Ovary (tissue), 9 donors: ENCODE measurements around the gene PRF1. TPM values are rescaled to one million over a fixed set of nuclear protein-coding genes. Genes with fewer than 3 reads are reported as not detected.
A peak's percentile ranks its signal among the peaks of the same experiment; 100 is the strongest.

ENCODE experiments used
- DNase-seq, 5 donors: peaks; one replicate each; pipeline ENCODE4 v3.0.0-alpha.2; 2019 to 2020
- H3K27ac ChIP-seq, 2 donors: fragments of 200-600 bp; one replicate each; pipeline versions ENCODE4 v1.5.1 to v1.8.0; 2019 to 2022
- H3K27me3 ChIP-seq: fragments of 200-600 bp; one replicate; pipeline ENCODE4 v1.8.0; 2022
- H3K36me3 ChIP-seq: fragments of 200-600 bp; sonication (generic); one replicate; pipeline ENCODE4 v1.5.1; 2019
- H3K4me1 ChIP-seq: one replicate; pipeline ENCODE4 v1.8.1; 2013; ENCODE audit warnings: mild to moderate bottlenecking, moderate library complexity; ENCODE audit not compliant: insufficient read depth
- H3K4me3 ChIP-seq: fragments of 200-600 bp; sonication (generic); one replicate; pipeline ENCODE4 v1.5.1; 2017
- H3K9me3 ChIP-seq, 2 donors: fragments of 200-600 bp in 1 of 2; sonication (generic) in 1 of 2; one replicate each; pipeline versions ENCODE4 v1.5.1 to v1.8.1; 2013 to 2019; ENCODE audit warnings: mild to moderate bottlenecking in 1 of 2, moderate library complexity in 1 of 2
- EP300 ChIP-seq: sonication (generic); formaldehyde crosslinking; IDR thresholded peaks from one replicate; pipeline ENCODE4 v1.6.1; 2017; ENCODE audit warnings: antibody characterized with exemption
- POLR2A ChIP-seq: fragments of 450-650 bp; IDR thresholded peaks from one replicate; pipeline ENCODE4 v1.6.1; 2017; ENCODE audit warnings: antibody characterized with exemption, mild to moderate bottlenecking, moderate library complexity
- WGBS, 3 donors: extraction: QIAGEN DNeasy Blood & Tissue Kit in 1 of 3; methylation state at CpG; one replicate each; pipeline versions ENCODE4 v1.1.5 to v1.1.7; 2013 to 2017; 5-methylcytosine and 5-hydroxymethylcytosine counted together
- intact Hi-C, 4 donors: fragments of 100-400 bp; cut with DNase I; formaldehyde crosslinking; loops; one replicate each; pipeline versions ENCODE4 v1.11.0 to v1.15.1; 2022 to 2023
- polyA plus RNA-seq, 2 donors: library from polyadenylated mRNA; stranded (reverse); fragments of 200-250 nt in 1 of 2; fragments of 350-450 nt in 1 of 2; fragmentation: Illumina TruSeq in 1 of 2; extraction: RNeasy Lipid Tissue Mini Kit (QIAGEN cat#74804) in 1 of 2; gene quantifications; one replicate each; pipeline ENCODE4 v1.2.3, GENCODE V29; 2013 to 2014
- total RNA-seq, 7 donors: library from RNA; depleted of rRNA in 2 of 7; stranded (reverse); fragments of >200 nt in 2 of 7; fragmentation: NEBNext Ultra II Directional in 3 of 7; extraction: Animal tissue kit (Norgen Biotek cat#: 25700) in 3 of 7; gene quantifications; one replicate each; pipeline versions ENCODE4 v1.1.0 to v1.2.4, GENCODE V29; 2016 to 2023
- TF ChIP-seq, protein P1 (sequence below), 3 donors: fragments of 450-650 bp in 2 of 3; fragments of 200-600 bp in 1 of 3; IDR thresholded peaks; one replicate each; pipeline versions ENCODE4 v1.5.1 to v1.8.0; 2016 to 2022; ENCODE audit warnings: antibody characterized with exemption in 3 of 3, mild to moderate bottlenecking in 1 of 3
- donor health status: DM: no; HTN: no; CAD: no; lungs with moderate emphysema.
- donor health status: DM: no; HTN: no; CAD: no.
- donor health status: Bipolar disorder and iron deficiency.
- donor health status: DM: yes; HTN: yes; CAD: no.
- donor health status: DM: no; HTN: no; CAD: no.
- donor health status: DM: yes; HTN: yes; CAD: no.

PRF1 gene
- total and polyA plus RNA-seq, 9 donors, result 0.58 to 5.1 (median 1.3) TPM

GRCh38 chr10:70588255-70588654 is 14.3 kb downstream of the PRF1 start:
- 60 to 77% (median 71%) methylated on average over 6 of the region's 6 CpGs for WGBS, 3 donors
- no peaks in the 10 kb centered on the region for H3K9me3 ChIP-seq
- H3K36me3 ChIP-seq, result no peaks in the 10 kb centered on the region
- DNase-seq, result peak in 1 of 5 donors; percentile 1
- intact Hi-C loops, result no loop called here
- no peak overlapping the region for H3K4me3 ChIP-seq
- H3K27ac ChIP-seq, result no peak overlapping the region
- no peaks in the 10 kb centered on the region for H3K27me3 ChIP-seq
- H3K4me1 ChIP-seq, result peaks cover 11% of the 10 kb centered on the region
- TF ChIP-seq, protein P1, sequence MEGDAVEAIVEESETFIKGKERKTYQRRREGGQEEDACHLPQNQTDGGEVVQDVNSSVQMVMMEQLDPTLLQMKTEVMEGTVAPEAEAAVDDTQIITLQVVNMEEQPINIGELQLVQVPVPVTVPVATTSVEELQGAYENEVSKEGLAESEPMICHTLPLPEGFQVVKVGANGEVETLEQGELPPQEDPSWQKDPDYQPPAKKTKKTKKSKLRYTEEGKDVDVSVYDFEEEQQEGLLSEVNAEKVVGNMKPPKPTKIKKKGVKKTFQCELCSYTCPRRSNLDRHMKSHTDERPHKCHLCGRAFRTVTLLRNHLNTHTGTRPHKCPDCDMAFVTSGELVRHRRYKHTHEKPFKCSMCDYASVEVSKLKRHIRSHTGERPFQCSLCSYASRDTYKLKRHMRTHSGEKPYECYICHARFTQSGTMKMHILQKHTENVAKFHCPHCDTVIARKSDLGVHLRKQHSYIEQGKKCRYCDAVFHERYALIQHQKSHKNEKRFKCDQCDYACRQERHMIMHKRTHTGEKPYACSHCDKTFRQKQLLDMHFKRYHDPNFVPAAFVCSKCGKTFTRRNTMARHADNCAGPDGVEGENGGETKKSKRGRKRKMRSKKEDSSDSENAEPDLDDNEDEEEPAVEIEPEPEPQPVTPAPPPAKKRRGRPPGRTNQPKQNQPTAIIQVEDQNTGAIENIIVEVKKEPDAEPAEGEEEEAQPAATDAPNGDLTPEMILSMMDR (IDR thresholded peaks at IDR 0.05), result no peak
- TF ChIP-seq POLR2A (no peak), EP300 (no peak)

- Histone ChIP-seq H3K27ac (no peak overlapping the region), H3K36me3 (no peaks in the 10 kb centered on the region), H3K27me3 (no peaks in the 10 kb centered on the region), H3K4me1 (peaks cover 11% of the 10 kb centered on the region), H3K4me3 (no peak overlapping the region), H3K9me3 (no peaks in the 10 kb centered on the region)
- intact Hi-C loops, result no loop called here
- DNase-seq, result no peak
- WGBS, 3 donors, result 87 to 90% (median 90%) methylated on average over 8 of the region's 8 CpGs
- TF ChIP-seq POLR2A, result no peak
These were observed 15.4 kb downstream of the PRF1 start for GRCh38 chr10:70587045-70587658.

GRCh38 chr10:70586348-70586930 is 16.1 kb downstream of the PRF1 start:
- Histone ChIP-seq H3K36me3 (no peaks in the 10 kb centered on the region), H3K27ac (no peak overlapping the region), H3K4me3 (no peak overlapping the region), H3K9me3 (no peaks in the 10 kb centered on the region), H3K27me3 (no peaks in the 10 kb centered on the region), H3K4me1 (peaks cover 11% of the 10 kb centered on the region)
- no peak for TF ChIP-seq EP300
- no peak for TF ChIP-seq POLR2A
- TF ChIP-seq, protein P1 (IDR thresholded peaks at IDR 0.05), result no peak
- DNase-seq, result peak in 1 of 5 donors; percentile 12
- intact Hi-C loops, result no loop called here
- 93 to 96% (median 93%) methylated on average over 8 of the region's 8 CpGs for WGBS, 3 donors

GRCh38 chr10:70585578-70586169 is 16.9 kb downstream of the PRF1 start:
- intact Hi-C loops, result no loop called here
- Histone ChIP-seq H3K27ac (no peak overlapping the region), H3K9me3 (no peaks in the 10 kb centered on the region), H3K36me3 (no peaks in the 10 kb centered on the region), H3K27me3 (no peaks in the 10 kb centered on the region), H3K4me1 (peaks cover 11% of the 10 kb centered on the region), H3K4me3 (no peak overlapping the region)
- peak in 1 of 5 donors; percentile 14 for DNase-seq
- TF ChIP-seq POLR2A (no peak), EP300 (no peak)
- TF ChIP-seq, protein P1 (IDR thresholded peaks at IDR 0.05), result no peak
- 84 to 87% (median 87%) methylated on average over 8 of the region's 8 CpGs for WGBS, 3 donors

DNA sequence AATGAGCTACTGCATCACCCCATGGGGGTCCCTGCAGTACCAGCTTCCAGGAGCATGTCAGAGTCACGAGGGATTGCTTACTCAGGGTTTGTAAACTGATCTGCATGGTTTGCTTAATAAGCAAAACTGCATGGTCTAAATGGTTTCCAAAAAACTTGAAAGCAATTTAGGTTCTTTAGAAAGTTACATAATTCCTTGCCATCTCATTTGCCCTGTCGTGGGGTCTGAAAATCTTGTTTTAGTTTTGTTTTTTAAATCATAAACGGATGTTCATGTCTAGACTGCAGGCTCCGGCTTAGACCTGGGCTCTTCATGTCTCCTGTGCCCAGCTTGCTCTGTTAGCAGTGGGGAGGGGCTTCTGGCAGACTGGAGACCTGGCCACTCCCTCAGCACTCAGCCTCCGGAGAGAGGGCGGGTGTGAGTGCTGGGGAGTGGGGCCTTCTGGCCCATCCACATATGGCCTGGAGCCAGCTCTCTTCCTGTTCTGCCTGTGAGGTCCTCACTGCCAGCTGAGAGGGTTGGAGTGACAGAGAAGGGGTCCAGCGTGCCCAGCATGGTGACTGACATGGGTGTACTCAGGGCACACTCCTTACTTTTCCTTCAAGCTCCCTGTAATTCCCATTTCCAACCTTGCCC is 17.5 kb downstream of the PRF1 start:
- WGBS, 3 donors, result 22 to 32% (median 27%) methylated on average over 7 of the region's 7 CpGs
- H3K9me3 ChIP-seq, result no peaks in the 10 kb centered on the region
- peaks cover 11% of the 10 kb centered on the region for H3K4me1 ChIP-seq
- H3K27me3 ChIP-seq, result no peaks in the 10 kb centered on the region
- intact Hi-C loops, result no loop called here
- H3K36me3 ChIP-seq, result no peaks in the 10 kb centered on the region
- TF ChIP-seq, protein P1 (IDR thresholded peaks at IDR 0.05), result no peak
- H3K27ac ChIP-seq, result no peak overlapping the region
- H3K4me3 ChIP-seq, result no peak overlapping the region
- peak in 1 of 5 donors; percentile 37 for DNase-seq
